GM12892 (cell line): ENCODE data around the gene SOHLH1.

ENCODE experiments used
- DNase-seq: peaks from one replicate; pipeline ENCODE4 v3.0.0; 2011; ENCODE audit not compliant: insufficient read length
- FAIRE-seq: peaks from 2 replicates; lab custom pipeline; 2011; peaks lifted over from hg19 to GRCh38; lab: Jason Lieb, UNC
- POLR2A ChIP-seq: IDR thresholded peaks from 2 replicates; pipeline ENCODE4 v1.6.1; 2011; ENCODE audit warnings: low read depth, low read length, control low read depth
- POLR2AphosphoS5 ChIP-seq: IDR thresholded peaks from 2 replicates; pipeline ENCODE4 v1.6.1; 2011; ENCODE audit warnings: low read depth, low read length, control low read depth
- TAF1 ChIP-seq: IDR thresholded peaks from 2 replicates; pipeline ENCODE4 v1.6.1; 2011; ENCODE audit warnings: low read depth, mild to moderate bottlenecking, control low read depth, low read length, borderline replicate concordance

The SOHLH1 gene

GRCh38 chr9:135657416-135657815 lies 41.9 kb downstream of the SOHLH1 start:
- DNase-seq (no peak), FAIRE-seq (no peak)
- TF ChIP-seq POLR2AphosphoS5 (no peak), POLR2A (no peak), TAF1 (no peak)

GRCh38 chr9:135655317-135655716 lies 44.0 kb downstream of the SOHLH1 start:
- FAIRE-seq (no peak), DNase-seq (no peak)
- no peak for TF ChIP-seq TAF1
- no peak for TF ChIP-seq POLR2A

GRCh38 chr9:135650408-135650807 lies 48.9 kb downstream of the SOHLH1 start:
- FAIRE-seq (no peak), DNase-seq (no peak)
- TF ChIP-seq TAF1, result no peak
- TF ChIP-seq POLR2AphosphoS5, result no peak

GRCh38 chr9:135649508-135649907 lies 49.8 kb downstream of the SOHLH1 start:
- no peak for FAIRE-seq
- no peak for TF ChIP-seq POLR2AphosphoS5
- TF ChIP-seq POLR2A, result no peak
- TF ChIP-seq TAF1, result no peak
- DNase-seq, result no peak

GRCh38 chr9:135648494-135649410 lies 50.5 kb downstream of the SOHLH1 start:
- DNase-seq (no peak), FAIRE-seq (no peak)
- no peak for TF ChIP-seq POLR2A
- TF ChIP-seq TAF1, result no peak
- TF ChIP-seq POLR2AphosphoS5, result no peak

GRCh38 chr9:135647884-135648283 lies 51.4 kb downstream of the SOHLH1 start:
- DNase-seq, result no peak
- no peak for FAIRE-seq
- TF ChIP-seq POLR2A (no peak), POLR2AphosphoS5 (no peak), TAF1 (no peak)

GRCh38 chr9:135644631-135645218 lies 54.6 kb downstream of the SOHLH1 start:
- FAIRE-seq (no peak), DNase-seq (no peak)
- TF ChIP-seq POLR2A, result no peak
- no peak for TF ChIP-seq POLR2AphosphoS5
- TF ChIP-seq TAF1, result no peak
